NT2/D1 (cell line): ENCODE measurements around the gene LGALS1.

Experiments used
- DNase-seq: peaks from one replicate; pipeline ENCODE4 v3.0.0-alpha.2; 2011; ENCODE audit warnings: low read depth, low spot score
- H3K27me3 ChIP-seq: 2 replicates; pipeline ENCODE4 v1.6.0; 2011; ENCODE audit warnings: mild to moderate bottlenecking; ENCODE audit not compliant: insufficient read length, insufficient read depth
- H3K36me3 ChIP-seq: 2 replicates; pipeline ENCODE4 v1.6.1; 2011; ENCODE audit warnings: mild to moderate bottlenecking, low read length, mixed read lengths; ENCODE audit not compliant: insufficient read depth, insufficient read length
- H3K4me1 ChIP-seq: 2 replicates; pipeline ENCODE4 v1.5.1; 2011; ENCODE audit not compliant: insufficient read depth, insufficient read length
- H3K4me3 ChIP-seq: 2 replicates; pipeline ENCODE4 v1.5.1; 2011; ENCODE audit warnings: low read depth; ENCODE audit not compliant: insufficient read length
- H3K9ac ChIP-seq: 2 replicates; pipeline ENCODE4 v1.6.0; 2011; ENCODE audit warnings: low read depth; ENCODE audit not compliant: insufficient read length
- H3K9me3 ChIP-seq: 2 replicates; pipeline ENCODE4 v1.5.1; 2011; ENCODE audit warnings: mild to moderate bottlenecking, low read length; ENCODE audit not compliant: insufficient read depth
- SUZ12 ChIP-seq: IDR thresholded peaks from 2 replicates; pipeline ENCODE4 v1.6.1; 2011; ENCODE audit not compliant: insufficient read length, insufficient read depth; ENCODE audit errors: extremely low read depth
- YY1 ChIP-seq: IDR thresholded peaks from 2 replicates; pipeline ENCODE4 v1.6.1; 2011; ENCODE audit not compliant: insufficient read length, insufficient read depth
- ZNF274 ChIP-seq: IDR thresholded peaks from 2 replicates; pipeline ENCODE4 v1.6.1; 2011; ENCODE audit warnings: mild to moderate bottlenecking, low read depth, low read length

Gene LGALS1

GRCh38 chr22:37659066-37659896 is 16.2 kb upstream of the LGALS1 start:
- no peaks in the 10 kb centered on the region for H3K9me3 ChIP-seq
- peak overlapping the region; percentile 88 for H3K4me3 ChIP-seq
- no peak for DNase-seq
- H3K27me3 ChIP-seq = no peaks in the 10 kb centered on the region
- peaks cover 17% of the 10 kb centered on the region for H3K4me1 ChIP-seq
- H3K36me3 ChIP-seq = peaks cover 18% of the 10 kb centered on the region
- TF ChIP-seq ZNF274 = no peak
- TF ChIP-seq SUZ12 = no peak
- TF ChIP-seq YY1 = no peak
- peak overlapping the region; percentile 90 for H3K9ac ChIP-seq

- H3K4me1 ChIP-seq = peaks cover 17% of the 10 kb centered on the region
- H3K4me3 ChIP-seq = peak overlapping the region; percentile 88
- no peaks in the 10 kb centered on the region for H3K9me3 ChIP-seq
- H3K36me3 ChIP-seq = peaks cover 19% of the 10 kb centered on the region
- H3K9ac ChIP-seq = peak overlapping the region; percentile 90
- no peaks in the 10 kb centered on the region for H3K27me3 ChIP-seq
- TF ChIP-seq ZNF274 (no peak), SUZ12 (no peak), YY1 (no peak)
- no peak for DNase-seq
Measured at GRCh38 chr22:37659897-37660708, 15.3 kb upstream of the LGALS1 start.

- no peak for DNase-seq
- Histone ChIP-seq H3K4me1 (peaks cover 17% of the 10 kb centered on the region), H3K27me3 (no peaks in the 10 kb centered on the region), H3K36me3 (peaks cover 25% of the 10 kb centered on the region), H3K4me3 (no peak overlapping the region), H3K9me3 (no peaks in the 10 kb centered on the region), H3K9ac (no peak overlapping the region)
- no peak for TF ChIP-seq ZNF274
- TF ChIP-seq YY1 = no peak
- no peak for TF ChIP-seq SUZ12
Measured at GRCh38 chr22:37660709-37661045, 14.8 kb upstream of the LGALS1 start.

GRCh38 chr22:37661160-37661924 is 14.1 kb upstream of the LGALS1 start:
- no peak overlapping the region for H3K4me3 ChIP-seq

GRCh38 chr22:37662039-37662438 is 13.4 kb upstream of the LGALS1 start:
- Histone ChIP-seq H3K36me3 (peaks cover 37% of the 10 kb centered on the region), H3K4me3 (no peak overlapping the region), H3K4me1 (peaks cover 17% of the 10 kb centered on the region), H3K9ac (no peak overlapping the region), H3K9me3 (no peaks in the 10 kb centered on the region), H3K27me3 (no peaks in the 10 kb centered on the region)
- DNase-seq = no peak
- no peak for TF ChIP-seq ZNF274
- TF ChIP-seq SUZ12 = no peak
- TF ChIP-seq YY1 = no peak

More at GRCh38 chr22:37661160-37661924, 14.1 kb upstream of the LGALS1 start:
- Histone ChIP-seq H3K9ac (no peak overlapping the region), H3K36me3 (peaks cover 31% of the 10 kb centered on the region), H3K9me3 (no peaks in the 10 kb centered on the region), H3K27me3 (no peaks in the 10 kb centered on the region), H3K4me1 (peaks cover 17% of the 10 kb centered on the region)
- no peak for DNase-seq
- no peak for TF ChIP-seq YY1
- TF ChIP-seq SUZ12 = no peak
- TF ChIP-seq ZNF274 = no peak

GRCh38 chr22:37663521-37664140 is 11.8 kb upstream of the LGALS1 start:
- Histone ChIP-seq H3K27me3 (no peaks in the 10 kb centered on the region), H3K36me3 (peaks cover 42% of the 10 kb centered on the region), H3K9ac (no peak overlapping the region), H3K9me3 (no peaks in the 10 kb centered on the region), H3K4me3 (no peak overlapping the region), H3K4me1 (peaks cover 14% of the 10 kb centered on the region)
- no peak for DNase-seq
- TF ChIP-seq ZNF274 = no peak
- no peak for TF ChIP-seq SUZ12
- no peak for TF ChIP-seq YY1
